ENCODE data around the gene MORN3.
"Not testable (repeated sequence)": the region's sequence is repeated elsewhere in the genome, so short reads cannot be mapped to it uniquely, and the experiment has no call there.

The MORN3 gene
- total RNA-seq, result 0 to 1.4 (median 0.10) reads per million in 17 experiments

- no peak for DNase-seq
Measured at GRCh38 chr12:121669521-121669900, at the start of gene MORN3. Gene MORN3, minus strand, starts transcription at chr12:121669654. Its CDS starts 171 bp downstream, at chr12:121669483.

- no peak for DNase-seq
Measured at GRCh38 chr12:121718653-121719239, 49.3 kb upstream of the MORN3 start.

GRCh38 chr12:121717041-121717699 lies 47.7 kb upstream of the MORN3 start:
- DNase-seq, result peak in 1 of 4 experiments; percentile 12

GRCh38 chr12:121715862-121716435 lies 46.5 kb upstream of the MORN3 start:
- DNase-seq, result no peak

- not testable (repeated sequence) for DNase-seq
Measured at GRCh38 chr12:121715055-121715454, 45.6 kb upstream of the MORN3 start.

GRCh38 chr12:121713793-121714192 lies 44.3 kb upstream of the MORN3 start:
- peak; percentile 17 to 29 (median 22) for DNase-seq

- DNase-seq, result no peak
Measured at GRCh38 chr12:121713257-121713777, 43.9 kb upstream of the MORN3 start.

GRCh38 chr12:121712461-121713256 lies 43.2 kb upstream of the MORN3 start, which contains the start of gene TMEM120B:
Gene TMEM120B, plus strand, starts transcription at chr12:121712752. Its CDS starts 144 bp downstream, at chr12:121712896.
- DNase-seq, result peak; percentile 90 to 97 (median 96)

GRCh38 chr12:121712190-121712460 lies 42.7 kb upstream of the MORN3 start:
- peak; percentile 58 to 70 (median 63) for DNase-seq

GRCh38 chr12:121711361-121712189 lies 42.1 kb upstream of the MORN3 start:
- DNase-seq, result peak; percentile 8 to 41 (median 28)

- no peak for DNase-seq
Measured at GRCh38 chr12:121709478-121709961, 40.1 kb upstream of the MORN3 start.

- DNase-seq, result not testable (repeated sequence)
Measured at GRCh38 chr12:121709064-121709424, 39.6 kb upstream of the MORN3 start.

- no peak for DNase-seq
Measured at GRCh38 chr12:121708313-121709063, 39.0 kb upstream of the MORN3 start.

- DNase-seq, result no peak
Measured at GRCh38 chr12:121705514-121705913, 36.1 kb upstream of the MORN3 start.

GRCh38 chr12:121702944-121703343 lies 33.5 kb upstream of the MORN3 start:
- no peak for DNase-seq

GRCh38 chr12:121701667-121702277 lies 32.3 kb upstream of the MORN3 start:
- no peak for DNase-seq

- not testable (repeated sequence) for DNase-seq
Measured at GRCh38 chr12:121697861-121698260, 28.4 kb upstream of the MORN3 start.

- DNase-seq, result peak; percentile 46 to 84 (median 72)
Measured at GRCh38 chr12:121697093-121697698, 27.7 kb upstream of the MORN3 start.

GRCh38 chr12:121693155-121693687 lies 23.8 kb upstream of the MORN3 start:
- DNase-seq, result no peak

- not testable (repeated sequence) for DNase-seq
Measured at GRCh38 chr12:121692744-121693143, 23.3 kb upstream of the MORN3 start.
